NOMO-1 treated with DMSO at 0.1 percent for 48 hours (cell line): Measurements from ENCODE around the gene MID1.

ENCODE experiments used
- DNase-seq: peaks from one replicate; lab custom pipeline; 2025; ENCODE audit not compliant: unreplicated experiment; lab: John Stamatoyannopoulos, UW

MID1 gene

GRCh38 chrX:10577853-10578252 is 42.5 kb downstream of the MID1 start:
- peak; percentile 89 for DNase-seq

GRCh38 chrX:10576777-10577447 is 43.5 kb downstream of the MID1 start:
- DNase-seq: no peak

GRCh38 chrX:10576186-10576585 is 44.2 kb downstream of the MID1 start:
- DNase-seq: no peak

GRCh38 chrX:10574663-10575062 is 45.7 kb downstream of the MID1 start:
- DNase-seq: no peak

- DNase-seq: no peak
Observed at GRCh38 chrX:10571260-10571659, 49.1 kb downstream of the MID1 start.

GRCh38 chrX:10570601-10571000 is 49.8 kb downstream of the MID1 start:
- no peak for DNase-seq

GRCh38 chrX:10569946-10570345 is 50.4 kb downstream of the MID1 start:
- DNase-seq: no peak

- no peak for DNase-seq
Observed at GRCh38 chrX:10568428-10568827, 52.0 kb downstream of the MID1 start.

GRCh38 chrX:10567136-10567535 is 53.2 kb downstream of the MID1 start:
- no peak for DNase-seq

GRCh38 chrX:10566716-10567097 is 53.7 kb downstream of the MID1 start:
- no peak for DNase-seq

GRCh38 chrX:10564484-10564883 is 55.9 kb downstream of the MID1 start:
- DNase-seq: no peak

- no peak for DNase-seq
Observed at GRCh38 chrX:10557166-10557565, 63.2 kb downstream of the MID1 start.

GRCh38 chrX:10556405-10556804 is 64.0 kb downstream of the MID1 start:
- DNase-seq: no peak

GRCh38 chrX:10555846-10556245 is 64.5 kb downstream of the MID1 start:
- DNase-seq: peak; percentile 58

- no peak for DNase-seq
Observed at GRCh38 chrX:10554612-10555270, 65.6 kb downstream of the MID1 start.

- DNase-seq: no peak
Observed at GRCh38 chrX:10549280-10549679, 71.1 kb downstream of the MID1 start.

GRCh38 chrX:10548688-10549087 is 71.7 kb downstream of the MID1 start:
- no peak for DNase-seq

- no peak for DNase-seq
Observed at GRCh38 chrX:10545882-10546281, 74.5 kb downstream of the MID1 start.

- DNase-seq: no peak
Observed at GRCh38 chrX:10542586-10542985, 77.8 kb downstream of the MID1 start.

- DNase-seq: no peak
Observed at GRCh38 chrX:10538831-10539230, 81.6 kb downstream of the MID1 start.

- no peak for DNase-seq
Observed at GRCh38 chrX:10537308-10537707, 83.1 kb downstream of the MID1 start.

GRCh38 chrX:10536744-10537143 is 83.6 kb downstream of the MID1 start:
- no peak for DNase-seq

- DNase-seq: no peak
Observed at GRCh38 chrX:10534611-10535010, 85.8 kb downstream of the MID1 start.
